NCI-H1694 (cell line): ENCODE results near the gene COASY.
"Not testable (repeated sequence)": the region's sequence is repeated elsewhere in the genome, so short reads cannot be mapped to it uniquely, and the experiment has no call there.

ENCODE experiments used
- DNase-seq: peaks from one replicate; lab custom pipeline; 2025; lab: John Stamatoyannopoulos, UW

COASY gene

GRCh38 chr17:42553161-42553818 lies 8.7 kb upstream of the COASY start:
- DNase-seq, result no peak

- no peak for DNase-seq
Observed at GRCh38 chr17:42553866-42554249, 8.1 kb upstream of the COASY start.

- peak; percentile 60 for DNase-seq
Observed at GRCh38 chr17:42554250-42555121, 7.5 kb upstream of the COASY start.

- no peak for DNase-seq
Observed at GRCh38 chr17:42555122-42555622, 6.8 kb upstream of the COASY start.

GRCh38 chr17:42555961-42556617 lies 5.9 kb upstream of the COASY start:
- DNase-seq, result not testable (repeated sequence)

- no peak for DNase-seq
Observed at GRCh38 chr17:42559075-42559474, 2.9 kb upstream of the COASY start.

- no peak for DNase-seq
Observed at GRCh38 chr17:42560246-42560645, 1.7 kb upstream of the COASY start.

- DNase-seq, result no peak
Observed at GRCh38 chr17:42562388-42563142, 617 bp downstream of the COASY start.

GRCh38 chr17:42563143-42563509 lies 1.2 kb downstream of the COASY start:
- no peak for DNase-seq

- no peak for DNase-seq
Observed at GRCh38 chr17:42563543-42563942, 1.6 kb downstream of the COASY start.

GRCh38 chr17:42563950-42564349 lies 2.0 kb downstream of the COASY start:
- DNase-seq, result no peak

- no peak for DNase-seq
Observed at GRCh38 chr17:42564815-42565522, 3.0 kb downstream of the COASY start.

GRCh38 chr17:42565523-42566214 lies 3.7 kb downstream of the COASY start:
- no peak for DNase-seq

- no peak for DNase-seq
Observed at GRCh38 chr17:42566215-42566882, 4.4 kb downstream of the COASY start.

- peak; percentile 83 for DNase-seq
Observed at GRCh38 chr17:42566883-42567573, 5.1 kb downstream of the COASY start, which contains the start of gene MLX. TSS of gene MLX (plus strand) at chr17:42567100. CDS start at chr17:42567125, 25 bp downstream.

GRCh38 chr17:42568341-42569111 lies 6.6 kb downstream of the COASY start:
- no peak for DNase-seq

- DNase-seq, result no peak
Observed at GRCh38 chr17:42571435-42572225, 9.7 kb downstream of the COASY start.

GRCh38 chr17:42573095-42573494 lies 11.1 kb downstream of the COASY start:
- no peak for DNase-seq
